ENCODE results near the gene CAPN15. TPM values are rescaled to one million over a fixed set of nuclear protein-coding genes. Genes with fewer than 3 reads are reported as not detected.
A peak's percentile ranks its signal among the peaks of the same experiment; 100 is the strongest.

The CAPN15 gene
- total RNA-seq, 4 donors from 2014 or later = 21.8 to 42.7 (median 29.2) TPM

GRCh38 chr16:559411-560203 lies 32.1 kb downstream of the CAPN15 start:
- Histone ChIP-seq H3K36me3 (no peaks in the 10 kb centered on the region), H3K4me1 (peaks cover 0 to 23% (median 5%) of the 10 kb centered on the region in 3 donors), H3K27ac (no peak overlapping the region), H3K4me3 (no peak overlapping the region), H3K27me3 (peaks cover 67% of the 10 kb centered on the region), H3K9me3 (no peaks in the 10 kb centered on the region)
- no CpG with 5 or more reads among the region's 62 CpGs for WGBS, 2 donors (ENCODE audit: low coverage in 1 of 2)
- no peak for ATAC-seq
- TF ChIP-seq, protein P1, sequence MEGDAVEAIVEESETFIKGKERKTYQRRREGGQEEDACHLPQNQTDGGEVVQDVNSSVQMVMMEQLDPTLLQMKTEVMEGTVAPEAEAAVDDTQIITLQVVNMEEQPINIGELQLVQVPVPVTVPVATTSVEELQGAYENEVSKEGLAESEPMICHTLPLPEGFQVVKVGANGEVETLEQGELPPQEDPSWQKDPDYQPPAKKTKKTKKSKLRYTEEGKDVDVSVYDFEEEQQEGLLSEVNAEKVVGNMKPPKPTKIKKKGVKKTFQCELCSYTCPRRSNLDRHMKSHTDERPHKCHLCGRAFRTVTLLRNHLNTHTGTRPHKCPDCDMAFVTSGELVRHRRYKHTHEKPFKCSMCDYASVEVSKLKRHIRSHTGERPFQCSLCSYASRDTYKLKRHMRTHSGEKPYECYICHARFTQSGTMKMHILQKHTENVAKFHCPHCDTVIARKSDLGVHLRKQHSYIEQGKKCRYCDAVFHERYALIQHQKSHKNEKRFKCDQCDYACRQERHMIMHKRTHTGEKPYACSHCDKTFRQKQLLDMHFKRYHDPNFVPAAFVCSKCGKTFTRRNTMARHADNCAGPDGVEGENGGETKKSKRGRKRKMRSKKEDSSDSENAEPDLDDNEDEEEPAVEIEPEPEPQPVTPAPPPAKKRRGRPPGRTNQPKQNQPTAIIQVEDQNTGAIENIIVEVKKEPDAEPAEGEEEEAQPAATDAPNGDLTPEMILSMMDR (IDR thresholded peaks at IDR 0.05) = no peak

- no peak for ATAC-seq
- TF ChIP-seq POLR2A (IDR thresholded peaks at IDR 0.05) (no peak), POLR2AphosphoS5 (IDR thresholded peaks at IDR 0.05) (no peak), EP300 (IDR thresholded peaks at IDR 0.05) (no peak)
- TF ChIP-seq, protein P1 (IDR thresholded peaks at IDR 0.05) = no peak
- no peaks in the 10 kb centered on the region for H3K9me3 ChIP-seq
- peaks cover 0 to 29% (median 6%) of the 10 kb centered on the region in 3 donors for H3K4me1 ChIP-seq
- WGBS, 2 donors (ENCODE audit: low coverage in 1 of 2) = no CpG with 5 or more reads among the region's 84 CpGs
- no peak within 1 kb of the TSS for H3K27ac ChIP-seq
- H3K4me3 ChIP-seq = peak within 1 kb of the TSS in 1 of 2 donors; percentile 27
- H3K36me3 ChIP-seq = no peaks in the 10 kb centered on the region
- H3K27me3 ChIP-seq = peaks cover 74% of the 10 kb centered on the region
Measured at GRCh38 chr16:560204-560700, 32.7 kb downstream of the CAPN15 start, which contains the start of gene PRR35. Gene PRR35 (plus strand): TSS chr16:560394. CDS start chr16:563295, 2,901 bp downstream.

- no peak for TF ChIP-seq EP300 (IDR thresholded peaks at IDR 0.05)
- TF ChIP-seq POLR2A (IDR thresholded peaks at IDR 0.05) = no peak
- TF ChIP-seq, protein P1 (IDR thresholded peaks at IDR 0.05) = no peak
- no peak for TF ChIP-seq POLR2AphosphoS5 (IDR thresholded peaks at IDR 0.05)
- Histone ChIP-seq H3K36me3 (no peaks in the 10 kb centered on the region), H3K4me3 (peak overlapping the region in 1 of 2 donors; percentile 27), H3K27ac (no peak overlapping the region), H3K9me3 (no peaks in the 10 kb centered on the region), H3K4me1 (peaks cover 0 to 36% (median 11%) of the 10 kb centered on the region in 3 donors), H3K27me3 (peaks cover 75% of the 10 kb centered on the region)
- 3% methylated on average over 11 of the region's 54 CpGs; no CpG with 5 or more reads in 1 of the 2 donors for WGBS, 2 donors (ENCODE audit: low coverage in 1 of 2)
- no peak for ATAC-seq
Measured at GRCh38 chr16:560701-561412, 33.3 kb downstream of the CAPN15 start.

- Histone ChIP-seq H3K4me1 (peaks cover 0 to 41% (median 16%) of the 10 kb centered on the region in 3 donors), H3K27me3 (peaks cover 75% of the 10 kb centered on the region), H3K36me3 (no peaks in the 10 kb centered on the region), H3K4me3 (no peak overlapping the region), H3K9me3 (no peaks in the 10 kb centered on the region), H3K27ac (no peak overlapping the region)
- ATAC-seq = no peak
- no CpG with 5 or more reads among the region's 15 CpGs for WGBS, 2 donors (ENCODE audit: low coverage in 1 of 2)
- TF ChIP-seq POLR2A (IDR thresholded peaks at IDR 0.05) = no peak
- no peak for TF ChIP-seq POLR2AphosphoS5 (IDR thresholded peaks at IDR 0.05)
- TF ChIP-seq EP300 (IDR thresholded peaks at IDR 0.05) = no peak
- TF ChIP-seq, protein P1 (IDR thresholded peaks at IDR 0.05) = no peak
Measured at GRCh38 chr16:561413-561794, 33.9 kb downstream of the CAPN15 start.

Measured in gastroesophageal sphincter (tissue), 4 donors.